Stimulated activated CD8-positive, alpha-beta memory T cell treated with anti-CD3 and anti-CD28 coated beads, Interleukin-2, amount 100 ng/mL, for 1 hour (primary cell): ENCODE measurements around the gene RNF223.

Experiments used
- DNase-seq, 2 donors: peaks; one replicate each; pipeline ENCODE4 v3.0.0-alpha.2; 2020; ENCODE audit warnings: low read depth in 2 of 2

Gene RNF223

GRCh38 chr1:1073743-1074587, at the start of gene RNF223:
RNF223 (minus strand) TSS chr1:1074306; CDS start chr1:1072566, 1,740 bp downstream.
- DNase-seq, result no peak

- DNase-seq, result no peak
Observed at GRCh38 chr1:1122981-1123480, 48.9 kb upstream of the RNF223 start.

- peak; percentile 66 to 76 for DNase-seq
Observed at GRCh38 chr1:1122078-1122811, 48.1 kb upstream of the RNF223 start.

GRCh38 chr1:1121611-1122077, 47.5 kb upstream of the RNF223 start:
- no peak for DNase-seq

- no peak for DNase-seq
Observed at GRCh38 chr1:1120866-1121591, 46.9 kb upstream of the RNF223 start.

- DNase-seq, result no peak
Observed at GRCh38 chr1:1120096-1120495, 46.0 kb upstream of the RNF223 start.

GRCh38 chr1:1119272-1119890, 45.3 kb upstream of the RNF223 start:
- no peak for DNase-seq

- DNase-seq, result no peak
Observed at GRCh38 chr1:1118876-1119220, 44.7 kb upstream of the RNF223 start.

- DNase-seq, result no peak
Observed at GRCh38 chr1:1118011-1118875, 44.1 kb upstream of the RNF223 start.

GRCh38 chr1:1117469-1117831, 43.3 kb upstream of the RNF223 start:
- no peak for DNase-seq

- peak in 1 of 2 donors; percentile 10 for DNase-seq
Observed at GRCh38 chr1:1116701-1117468, 42.8 kb upstream of the RNF223 start.

- peak; percentile 97 for DNase-seq
Observed at GRCh38 chr1:1115786-1116700, 41.9 kb upstream of the RNF223 start, which contains the start of gene C1orf159. C1orf159 (minus strand) TSS chr1:1116089; CDS start chr1:1091543, 24,546 bp downstream.

GRCh38 chr1:1115136-1115785, 41.2 kb upstream of the RNF223 start:
- no peak for DNase-seq

GRCh38 chr1:1114431-1114830, 40.3 kb upstream of the RNF223 start:
- no peak for DNase-seq

- DNase-seq, result no peak
Observed at GRCh38 chr1:1112237-1112985, 38.3 kb upstream of the RNF223 start.

GRCh38 chr1:1111516-1112236, 37.6 kb upstream of the RNF223 start:
- no peak for DNase-seq

GRCh38 chr1:1110561-1110971, 36.5 kb upstream of the RNF223 start:
- no peak for DNase-seq
